PC-3 (cell line): ENCODE data around the gene SCAF4.

Experiments used
- EZH2 ChIP-seq: fragments of 300-600 bp; sonication (generic); IDR thresholded peaks from one replicate; pipeline ENCODE4 v1.6.1; 2017; ENCODE audit warnings: antibody characterized with exemption, mild to moderate bottlenecking, low read length; ENCODE audit not compliant: unreplicated experiment
- EZH2phosphoT487 ChIP-seq: fragments of 300-600 bp; sonication (generic); IDR thresholded peaks from 2 replicates; pipeline ENCODE4 v1.6.1; 2018; ENCODE audit warnings: mild to moderate bottlenecking, antibody characterized with exemption, low read length, borderline replicate concordance
- TF ChIP-seq, protein P1 (sequence below): fragments of 300-600 bp; sonication (generic); conservative IDR thresholded peaks from 2 replicates; pipeline ENCODE4 v1.5.1; 2017; ENCODE audit warnings: antibody characterized with exemption, low read depth, mild to moderate bottlenecking, low read length

DNA sequence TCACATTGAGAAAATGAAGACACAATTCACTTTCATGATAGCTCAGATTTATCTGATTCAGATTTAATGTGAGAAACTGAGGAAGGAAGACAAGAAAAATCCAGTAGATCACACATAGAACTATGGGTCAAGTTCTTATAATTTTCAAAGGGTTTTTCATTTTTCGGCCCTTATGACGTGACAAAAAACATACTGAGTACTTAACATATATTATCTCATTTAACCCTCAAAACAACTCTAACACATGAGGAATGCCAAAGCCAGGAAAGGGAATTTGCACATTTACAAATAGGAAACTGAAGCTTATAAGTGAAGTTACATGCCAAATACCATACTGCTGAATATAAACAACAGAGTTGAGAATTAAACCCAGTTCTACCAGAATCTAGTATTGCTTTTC is 44.8 kb downstream of the SCAF4 start:
- TF ChIP-seq, protein P1, sequence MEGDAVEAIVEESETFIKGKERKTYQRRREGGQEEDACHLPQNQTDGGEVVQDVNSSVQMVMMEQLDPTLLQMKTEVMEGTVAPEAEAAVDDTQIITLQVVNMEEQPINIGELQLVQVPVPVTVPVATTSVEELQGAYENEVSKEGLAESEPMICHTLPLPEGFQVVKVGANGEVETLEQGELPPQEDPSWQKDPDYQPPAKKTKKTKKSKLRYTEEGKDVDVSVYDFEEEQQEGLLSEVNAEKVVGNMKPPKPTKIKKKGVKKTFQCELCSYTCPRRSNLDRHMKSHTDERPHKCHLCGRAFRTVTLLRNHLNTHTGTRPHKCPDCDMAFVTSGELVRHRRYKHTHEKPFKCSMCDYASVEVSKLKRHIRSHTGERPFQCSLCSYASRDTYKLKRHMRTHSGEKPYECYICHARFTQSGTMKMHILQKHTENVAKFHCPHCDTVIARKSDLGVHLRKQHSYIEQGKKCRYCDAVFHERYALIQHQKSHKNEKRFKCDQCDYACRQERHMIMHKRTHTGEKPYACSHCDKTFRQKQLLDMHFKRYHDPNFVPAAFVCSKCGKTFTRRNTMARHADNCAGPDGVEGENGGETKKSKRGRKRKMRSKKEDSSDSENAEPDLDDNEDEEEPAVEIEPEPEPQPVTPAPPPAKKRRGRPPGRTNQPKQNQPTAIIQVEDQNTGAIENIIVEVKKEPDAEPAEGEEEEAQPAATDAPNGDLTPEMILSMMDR: no peak
- no peak for TF ChIP-seq EZH2phosphoT487
- TF ChIP-seq EZH2: no peak
